ENCODE results near the gene RNLS. TPM values are rescaled to one million over a fixed set of nuclear protein-coding genes. Genes with fewer than 3 reads are reported as not detected.

The RNLS gene
- total RNA-seq, 1 donor from 2014 or later: 7.0 TPM

DNA sequence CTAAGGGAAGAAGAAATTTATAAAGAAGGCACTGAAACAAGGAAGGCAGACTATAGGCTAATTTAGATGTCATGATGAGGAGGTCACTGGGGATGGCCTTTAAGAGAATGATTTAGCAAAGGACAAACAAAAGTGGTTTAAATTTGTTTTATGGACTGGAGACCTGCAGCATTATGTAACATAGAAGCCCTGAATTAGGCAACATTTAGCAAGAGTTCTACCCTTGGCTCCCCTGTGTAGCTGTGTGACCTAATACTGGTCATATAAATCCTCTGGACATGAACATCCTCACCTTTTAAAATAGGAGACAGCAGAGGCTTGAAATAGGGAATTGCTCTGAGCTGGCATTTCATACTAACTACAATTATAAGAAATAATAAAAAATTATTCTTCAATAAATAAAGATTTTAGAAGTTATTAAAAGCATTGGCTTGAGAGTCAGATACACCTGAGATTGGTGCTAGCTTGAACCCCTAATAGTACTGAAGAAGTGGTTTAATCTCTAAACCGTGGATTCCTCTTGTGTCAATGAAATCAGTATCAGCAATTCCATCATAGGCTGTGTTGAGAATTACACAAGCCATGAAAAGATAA is 48.9 kb downstream of the RNLS start:
- Mint-ChIP-seq H3K9me3 (no peaks in the 10 kb centered on the region), H3K4me3 (no peak overlapping the region), H3K27ac (no peak overlapping the region), H3K27me3 (peaks cover 4% of the 10 kb centered on the region), H3K36me3 (no peaks in the 10 kb centered on the region), H3K4me1 (ENCODE audit: unreplicated experiment) (peaks cover 15% of the 10 kb centered on the region)
- TF ChIP-seq, protein P1, sequence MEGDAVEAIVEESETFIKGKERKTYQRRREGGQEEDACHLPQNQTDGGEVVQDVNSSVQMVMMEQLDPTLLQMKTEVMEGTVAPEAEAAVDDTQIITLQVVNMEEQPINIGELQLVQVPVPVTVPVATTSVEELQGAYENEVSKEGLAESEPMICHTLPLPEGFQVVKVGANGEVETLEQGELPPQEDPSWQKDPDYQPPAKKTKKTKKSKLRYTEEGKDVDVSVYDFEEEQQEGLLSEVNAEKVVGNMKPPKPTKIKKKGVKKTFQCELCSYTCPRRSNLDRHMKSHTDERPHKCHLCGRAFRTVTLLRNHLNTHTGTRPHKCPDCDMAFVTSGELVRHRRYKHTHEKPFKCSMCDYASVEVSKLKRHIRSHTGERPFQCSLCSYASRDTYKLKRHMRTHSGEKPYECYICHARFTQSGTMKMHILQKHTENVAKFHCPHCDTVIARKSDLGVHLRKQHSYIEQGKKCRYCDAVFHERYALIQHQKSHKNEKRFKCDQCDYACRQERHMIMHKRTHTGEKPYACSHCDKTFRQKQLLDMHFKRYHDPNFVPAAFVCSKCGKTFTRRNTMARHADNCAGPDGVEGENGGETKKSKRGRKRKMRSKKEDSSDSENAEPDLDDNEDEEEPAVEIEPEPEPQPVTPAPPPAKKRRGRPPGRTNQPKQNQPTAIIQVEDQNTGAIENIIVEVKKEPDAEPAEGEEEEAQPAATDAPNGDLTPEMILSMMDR (conservative IDR thresholded peaks at IDR 0.05): no peak
- DNase-seq (ENCODE audit: extremely low spot score, unreplicated experiment): no peak

- no peak for DNase-seq (ENCODE audit: extremely low spot score, unreplicated experiment)
- H3K4me3 Mint-ChIP-seq: no peak overlapping the region
- H3K36me3 Mint-ChIP-seq: no peaks in the 10 kb centered on the region
- H3K9me3 Mint-ChIP-seq: no peaks in the 10 kb centered on the region
- TF ChIP-seq, protein P1 (conservative IDR thresholded peaks at IDR 0.05): no peak
- H3K27me3 Mint-ChIP-seq: peaks cover 4% of the 10 kb centered on the region
- peaks cover 9% of the 10 kb centered on the region for H3K4me1 Mint-ChIP-seq (ENCODE audit: unreplicated experiment)
- H3K27ac Mint-ChIP-seq: no peak overlapping the region
These were observed 51.6 kb downstream of the RNLS start for GRCh38 chr10:88531392-88532052.

- H3K27me3 Mint-ChIP-seq: peaks cover 4% of the 10 kb centered on the region
These were observed 52.3 kb downstream of the RNLS start for GRCh38 chr10:88530629-88531391.

DNA sequence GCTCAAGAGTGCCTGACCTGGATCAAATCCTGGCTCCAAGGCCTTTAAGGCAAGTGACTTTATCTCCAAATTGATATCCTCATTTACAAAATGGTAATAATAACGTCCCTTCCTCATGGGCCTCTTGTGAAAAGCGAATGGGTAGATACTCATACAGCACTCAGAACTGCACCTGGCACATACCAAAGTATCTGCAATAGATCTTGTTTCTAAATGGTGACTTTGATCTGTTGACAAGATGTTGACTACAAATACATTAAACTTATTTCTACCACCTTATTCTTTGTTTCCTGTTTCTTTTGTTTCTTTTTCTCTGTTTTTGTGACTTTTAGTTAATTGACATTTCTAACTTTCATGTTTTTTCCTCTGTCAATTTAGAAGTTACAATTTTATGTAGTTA is 53.0 kb downstream of the RNLS start:
- H3K4me3 Mint-ChIP-seq: no peak overlapping the region
- TF ChIP-seq, protein P1 (conservative IDR thresholded peaks at IDR 0.05): no peak
- no peaks in the 10 kb centered on the region for H3K9me3 Mint-ChIP-seq
- DNase-seq (ENCODE audit: extremely low spot score, unreplicated experiment): no peak
- H3K36me3 Mint-ChIP-seq: no peaks in the 10 kb centered on the region
- H3K4me1 Mint-ChIP-seq (ENCODE audit: unreplicated experiment): peaks cover 9% of the 10 kb centered on the region
- no peak overlapping the region for H3K27ac Mint-ChIP-seq
- peaks cover 4% of the 10 kb centered on the region for H3K27me3 Mint-ChIP-seq

More at GRCh38 chr10:88530629-88531391, 52.3 kb downstream of the RNLS start:
- peaks cover 9% of the 10 kb centered on the region for H3K4me1 Mint-ChIP-seq (ENCODE audit: unreplicated experiment)
- DNase-seq (ENCODE audit: extremely low spot score, unreplicated experiment): no peak
- no peak overlapping the region for H3K27ac Mint-ChIP-seq
- no peak overlapping the region for H3K4me3 Mint-ChIP-seq
- no peaks in the 10 kb centered on the region for H3K36me3 Mint-ChIP-seq
- TF ChIP-seq, protein P1 (conservative IDR thresholded peaks at IDR 0.05): no peak
- no peaks in the 10 kb centered on the region for H3K9me3 Mint-ChIP-seq

- DNase-seq (ENCODE audit: extremely low spot score, unreplicated experiment): no peak
- Mint-ChIP-seq H3K27ac (no peak overlapping the region), H3K4me3 (no peak overlapping the region), H3K4me1 (ENCODE audit: unreplicated experiment) (peaks cover 9% of the 10 kb centered on the region), H3K27me3 (peaks cover 4% of the 10 kb centered on the region), H3K36me3 (no peaks in the 10 kb centered on the region), H3K9me3 (no peaks in the 10 kb centered on the region)
- TF ChIP-seq, protein P1 (conservative IDR thresholded peaks at IDR 0.05): no peak
These were observed 54.1 kb downstream of the RNLS start for GRCh38 chr10:88528806-88529570.

All from type B pancreatic cell (in vitro differentiated cells).